Peyer's patch (tissue), 4 donors: ENCODE data around the gene ZNF275. TPM values are rescaled to one million over a fixed set of nuclear protein-coding genes. Genes with fewer than 3 reads are reported as not detected.
A peak's percentile ranks its signal among the peaks of the same experiment; 100 is the strongest.

Experiments used
- DNase-seq, 3 donors: peaks; one replicate each; pipeline ENCODE4 v3.0.0-alpha.2; 2017 to 2019
- H3K27ac ChIP-seq, 4 donors: fragments of 200-600 bp; sonication (generic); one replicate each; pipeline ENCODE4 v1.5.1; 2016 to 2019
- H3K27me3 ChIP-seq, 2 donors: fragments of 200-600 bp; sonication (generic); one replicate each; pipeline ENCODE4 v1.5.1; 2019
- H3K36me3 ChIP-seq, 3 donors: fragments of 200-600 bp; sonication (generic); one replicate each; pipeline ENCODE4 v1.5.1; 2016 to 2019
- H3K4me1 ChIP-seq, 4 donors: fragments of 200-600 bp; sonication (generic); one replicate each; pipeline ENCODE4 v1.5.1; 2016 to 2019
- H3K4me3 ChIP-seq, 4 donors: fragments of 200-600 bp; sonication (generic); 1 replicate in 3 of 4; 2 replicates in 1 of 4; pipeline ENCODE4 v1.5.1; 2016 to 2019; ENCODE audit warnings: mild to moderate bottlenecking in 1 of 4
- H3K9me3 ChIP-seq, 4 donors: fragments of 200-600 bp; sonication (generic); one replicate each; pipeline ENCODE4 v1.5.1; 2016 to 2019; ENCODE audit warnings: mild to moderate bottlenecking in 1 of 4
- POLR2A ChIP-seq, 2 donors: fragments of 450-650 bp; IDR thresholded peaks; one replicate each; pipeline ENCODE4 v1.5.1; 2017; ENCODE audit warnings: antibody characterized with exemption in 2 of 2, mild to moderate bottlenecking in 2 of 2, moderate library complexity in 2 of 2
- total RNA-seq, 4 donors: library from RNA; depleted of rRNA; stranded (reverse); fragments of >200 nt; gene quantifications; one replicate each; pipeline ENCODE4 v1.1.0, GENCODE V29; 2016
- TF ChIP-seq, protein P1 (sequence below), 6 experiments: fragments of 450-650 bp in 4 of 6; fragments of 200-600 bp in 2 of 6; sonication (generic) in 1 of 6; IDR thresholded peaks; one replicate each; pipeline ENCODE4 v1.5.1; 2017 to 2019; ENCODE audit warnings: antibody characterized with exemption in 6 of 6, mild to moderate bottlenecking in 3 of 6, moderate library complexity in 1 of 6

The ZNF275 gene
- total RNA-seq, 4 donors from 2014 or later = 4.0 to 12.4 (median 7.2) TPM

DNA sequence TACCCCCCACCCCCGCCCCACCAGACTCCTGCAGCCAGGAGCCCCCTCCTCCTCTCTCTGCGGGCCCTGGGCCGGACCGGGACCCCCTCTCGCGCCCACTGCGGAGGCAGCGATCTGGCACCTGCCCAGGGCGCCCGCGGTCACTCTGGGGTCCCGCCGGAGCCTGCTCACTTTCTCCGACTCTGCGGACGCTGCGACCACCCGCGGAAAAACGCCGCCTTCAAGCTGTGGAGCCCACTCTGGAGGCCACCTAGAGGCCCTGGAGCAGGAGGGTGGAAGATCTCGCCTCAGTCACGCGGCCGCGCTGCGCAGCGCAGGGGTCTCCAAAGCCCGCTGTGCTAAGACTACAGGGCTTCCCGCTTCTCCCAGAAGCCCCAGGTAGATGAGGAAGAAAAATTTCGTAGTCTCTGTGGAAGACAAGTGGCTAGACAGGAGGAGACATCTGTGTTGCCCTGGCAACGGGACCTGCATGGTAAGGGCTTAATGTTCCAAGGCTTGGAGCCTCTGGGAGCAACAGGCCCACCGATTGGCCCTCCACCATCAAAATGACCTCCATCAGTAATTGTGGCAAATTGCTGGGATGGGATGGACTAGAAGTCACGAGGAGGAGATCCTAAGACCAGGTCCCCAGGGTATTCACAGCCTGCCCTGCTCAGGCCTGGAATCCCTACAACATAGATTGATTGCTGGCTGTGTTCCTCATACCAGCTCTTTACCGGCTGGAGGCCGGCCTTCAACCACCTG is 12.4 kb upstream of the ZNF275 start, which contains the start of gene PNMA6F:
TSS of gene PNMA6F (minus strand) at position 387 of the 744 bp plus-strand sequence. CDS start 1,093 bp downstream, outside the sequence.
- Histone ChIP-seq H3K27ac (no peak within 1 kb of the TSS), H3K36me3 (no peaks in the 10 kb centered on the region), H3K9me3 (no peaks in the 10 kb centered on the region), H3K4me1 (no peaks in the 10 kb centered on the region), H3K4me3 (no peak within 1 kb of the TSS), H3K27me3 (no peaks in the 10 kb centered on the region)
- DNase-seq = peak in 1 of 3 donors; percentile 32
- no peak for TF ChIP-seq POLR2A (IDR thresholded peaks at IDR 0.05)
- TF ChIP-seq, protein P1, sequence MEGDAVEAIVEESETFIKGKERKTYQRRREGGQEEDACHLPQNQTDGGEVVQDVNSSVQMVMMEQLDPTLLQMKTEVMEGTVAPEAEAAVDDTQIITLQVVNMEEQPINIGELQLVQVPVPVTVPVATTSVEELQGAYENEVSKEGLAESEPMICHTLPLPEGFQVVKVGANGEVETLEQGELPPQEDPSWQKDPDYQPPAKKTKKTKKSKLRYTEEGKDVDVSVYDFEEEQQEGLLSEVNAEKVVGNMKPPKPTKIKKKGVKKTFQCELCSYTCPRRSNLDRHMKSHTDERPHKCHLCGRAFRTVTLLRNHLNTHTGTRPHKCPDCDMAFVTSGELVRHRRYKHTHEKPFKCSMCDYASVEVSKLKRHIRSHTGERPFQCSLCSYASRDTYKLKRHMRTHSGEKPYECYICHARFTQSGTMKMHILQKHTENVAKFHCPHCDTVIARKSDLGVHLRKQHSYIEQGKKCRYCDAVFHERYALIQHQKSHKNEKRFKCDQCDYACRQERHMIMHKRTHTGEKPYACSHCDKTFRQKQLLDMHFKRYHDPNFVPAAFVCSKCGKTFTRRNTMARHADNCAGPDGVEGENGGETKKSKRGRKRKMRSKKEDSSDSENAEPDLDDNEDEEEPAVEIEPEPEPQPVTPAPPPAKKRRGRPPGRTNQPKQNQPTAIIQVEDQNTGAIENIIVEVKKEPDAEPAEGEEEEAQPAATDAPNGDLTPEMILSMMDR (IDR thresholded peaks at IDR 0.05) = no peak

DNA sequence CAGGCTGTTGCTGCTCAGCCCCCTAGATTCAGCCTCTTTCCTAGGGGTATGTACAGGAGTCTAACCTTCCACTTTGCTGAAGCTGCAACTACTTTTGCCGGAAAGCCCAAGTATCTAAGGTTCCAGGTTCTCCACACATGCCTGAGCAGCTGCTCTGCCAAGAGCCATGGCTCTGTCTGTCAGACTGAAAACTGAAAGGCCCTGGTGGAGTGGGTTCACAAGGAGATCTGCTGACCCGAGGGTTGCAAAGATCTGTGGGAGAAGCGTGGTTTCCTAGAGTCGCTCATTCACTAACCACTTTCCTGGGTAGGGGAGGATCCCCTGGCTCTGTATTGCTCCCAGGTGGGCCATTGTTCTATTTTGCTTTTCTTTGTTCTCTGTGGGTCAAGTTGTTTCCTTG is 6.4 kb upstream of the ZNF275 start:
- Histone ChIP-seq H3K27me3 (no peaks in the 10 kb centered on the region), H3K36me3 (no peaks in the 10 kb centered on the region), H3K4me3 (no peak overlapping the region), H3K9me3 (no peaks in the 10 kb centered on the region), H3K27ac (no peak overlapping the region), H3K4me1 (no peaks in the 10 kb centered on the region)
- peak in 1 of 3 donors; percentile 2 for DNase-seq
- TF ChIP-seq POLR2A (IDR thresholded peaks at IDR 0.05) = no peak
- TF ChIP-seq, protein P1 (IDR thresholded peaks at IDR 0.05) = no peak

GRCh38 chrX:153333266-153333665 is 687 bp upstream of the ZNF275 start:
- Histone ChIP-seq H3K4me3 (peak overlapping the region in 1 of 4 donors; percentile 84), H3K36me3 (peaks cover 0 to 5% (median 0%) of the 10 kb centered on the region in 3 donors), H3K9me3 (no peaks in the 10 kb centered on the region), H3K4me1 (no peaks in the 10 kb centered on the region), H3K27ac (no peak overlapping the region), H3K27me3 (no peaks in the 10 kb centered on the region)
- no peak for TF ChIP-seq POLR2A (IDR thresholded peaks at IDR 0.05)
- TF ChIP-seq, protein P1 (IDR thresholded peaks at IDR 0.05) = no peak
- DNase-seq = no peak

GRCh38 chrX:153334654-153335295 is 822 bp downstream of the ZNF275 start:
- Histone ChIP-seq H3K4me1 (no peaks in the 10 kb centered on the region), H3K4me3 (peak overlapping the region; percentile 58 to 84 (median 64)), H3K9me3 (no peaks in the 10 kb centered on the region), H3K27me3 (no peaks in the 10 kb centered on the region), H3K27ac (peak overlapping the region; percentile 46 to 78 (median 66)), H3K36me3 (peaks cover 0 to 5% (median 0%) of the 10 kb centered on the region in 3 donors)
- TF ChIP-seq POLR2A (IDR thresholded peaks at IDR 0.05) = no peak
- TF ChIP-seq, protein P1 (IDR thresholded peaks at IDR 0.05) = no peak
- DNase-seq = peak in 1 of 3 donors; percentile 39

- DNase-seq = peak in 2 of 3 donors; percentile 22 to 47
- Histone ChIP-seq H3K4me3 (no peak overlapping the region), H3K36me3 (peaks cover 0 to 5% (median 0%) of the 10 kb centered on the region in 3 donors), H3K4me1 (no peaks in the 10 kb centered on the region), H3K27ac (no peak overlapping the region), H3K27me3 (no peaks in the 10 kb centered on the region), H3K9me3 (no peaks in the 10 kb centered on the region)
- TF ChIP-seq POLR2A (IDR thresholded peaks at IDR 0.05) = no peak
These were observed 2.4 kb downstream of the ZNF275 start for GRCh38 chrX:153336121-153336894.
